Measurements from ENCODE around the gene HNRNPUL1. TPM values are rescaled to one million over a fixed set of nuclear protein-coding genes. Genes with fewer than 3 reads are reported as not detected.
"Not testable (repeated sequence)": the region's sequence is repeated elsewhere in the genome, so short reads cannot be mapped to it uniquely, and the experiment has no call there.

The HNRNPUL1 gene
- total RNA-seq, 2 experiments from 2014 or later = 301 to 333 TPM

- POLR2A ChIA-PET = interaction anchor here (0.8 to 1.5 kb wide), 3 partner anchors 22 to 123 kb away, joined by 3 to 12 read pairs (median 3); partner anchors contain the start of gene HNRNPUL1
- ATAC-seq (ENCODE audit: low read depth) = peak; percentile 62
- Mint-ChIP-seq H3K9me3 (no peaks in the 10 kb centered on the region), H3K4me1 (peaks cover 17% of the 10 kb centered on the region), H3K27me3 (peaks cover 19% of the 10 kb centered on the region), H3K36me3 (no peaks in the 10 kb centered on the region), H3K27ac (peak overlapping the region; percentile 84), H3K4me3 (peak overlapping the region; percentile 90)
- peak; percentile 60 for DNase-seq
Observed at GRCh38 chr19:41226053-41226873, 37.9 kb upstream of the HNRNPUL1 start.

DNA sequence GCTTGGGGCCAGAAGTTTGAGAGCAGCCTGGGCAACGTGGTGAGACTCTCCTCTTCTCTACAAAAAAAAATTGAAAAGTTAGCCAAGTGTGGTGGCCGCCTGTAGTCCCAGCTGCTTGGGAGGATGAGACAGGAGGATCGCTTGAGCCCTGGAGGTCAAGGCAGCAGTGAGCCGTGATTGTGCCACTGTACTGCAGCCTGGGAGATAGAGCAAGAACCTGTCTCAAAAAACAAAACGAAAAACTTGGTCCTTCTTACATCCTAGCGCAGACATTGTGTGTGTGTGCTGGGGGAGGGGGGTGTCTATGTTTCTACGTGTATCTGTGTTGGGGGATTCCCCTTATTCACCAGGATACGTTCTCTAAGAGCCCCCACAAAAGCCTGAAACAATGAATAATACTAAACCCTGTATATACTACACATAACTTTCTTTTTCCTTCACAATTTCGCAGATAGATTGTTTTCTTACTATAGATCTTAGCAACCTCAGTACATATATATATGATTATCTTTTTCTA lies 37.2 kb upstream of the HNRNPUL1 start:
- Mint-ChIP-seq H3K4me3 (peak overlapping the region; percentile 90), H3K27ac (peak overlapping the region; percentile 84), H3K27me3 (peaks cover 19% of the 10 kb centered on the region), H3K9me3 (no peaks in the 10 kb centered on the region), H3K4me1 (peaks cover 17% of the 10 kb centered on the region), H3K36me3 (no peaks in the 10 kb centered on the region)
- ATAC-seq (ENCODE audit: low read depth) (no peak), DNase-seq (no peak)
- POLR2A ChIA-PET = interaction anchor here (0.8 to 1.5 kb wide), 3 partner anchors 22 to 122 kb away, joined by 3 to 12 read pairs (median 3); partner anchors contain the start of gene HNRNPUL1

- DNase-seq = no peak
- POLR2A ChIA-PET = interaction anchor here (1.0 kb wide), 1 partner anchor 34 kb away, joined by 4 read pairs; no protein-coding TSS in a partner anchor
- Mint-ChIP-seq H3K4me1 (peaks cover 17% of the 10 kb centered on the region), H3K27ac (no peak overlapping the region), H3K9me3 (no peaks in the 10 kb centered on the region), H3K36me3 (no peaks in the 10 kb centered on the region), H3K4me3 (no peak overlapping the region), H3K27me3 (peaks cover 10% of the 10 kb centered on the region)
- ATAC-seq (ENCODE audit: low read depth) = no peak
Observed at GRCh38 chr19:41228486-41228885, 35.7 kb upstream of the HNRNPUL1 start.

DNA sequence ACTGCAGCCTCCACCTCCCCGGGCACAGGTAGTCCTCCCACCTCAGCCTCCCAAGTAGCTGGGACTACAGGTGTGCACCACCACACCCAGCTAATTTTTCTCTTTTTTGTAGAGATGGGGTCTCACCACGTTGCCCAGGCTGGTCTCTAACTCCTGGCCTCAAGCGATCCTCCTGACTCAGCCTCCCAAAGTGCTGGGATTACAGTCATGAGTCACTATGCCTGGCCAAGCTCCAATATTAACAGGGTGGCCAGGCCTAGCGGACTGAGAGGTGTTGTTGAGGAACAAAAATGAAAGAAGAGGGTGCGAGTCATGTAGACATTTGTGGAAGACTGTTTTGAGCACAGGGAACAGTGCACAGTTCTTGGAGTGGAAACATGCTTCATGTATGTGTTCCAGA lies 34.8 kb upstream of the HNRNPUL1 start:
- H3K9me3 Mint-ChIP-seq, H3K4me3 Mint-ChIP-seq: not testable (repeated sequence)
- POLR2A ChIA-PET = interaction anchor here (1.0 kb wide), 1 partner anchor 33 kb away, joined by 4 read pairs; no protein-coding TSS in a partner anchor

DNA sequence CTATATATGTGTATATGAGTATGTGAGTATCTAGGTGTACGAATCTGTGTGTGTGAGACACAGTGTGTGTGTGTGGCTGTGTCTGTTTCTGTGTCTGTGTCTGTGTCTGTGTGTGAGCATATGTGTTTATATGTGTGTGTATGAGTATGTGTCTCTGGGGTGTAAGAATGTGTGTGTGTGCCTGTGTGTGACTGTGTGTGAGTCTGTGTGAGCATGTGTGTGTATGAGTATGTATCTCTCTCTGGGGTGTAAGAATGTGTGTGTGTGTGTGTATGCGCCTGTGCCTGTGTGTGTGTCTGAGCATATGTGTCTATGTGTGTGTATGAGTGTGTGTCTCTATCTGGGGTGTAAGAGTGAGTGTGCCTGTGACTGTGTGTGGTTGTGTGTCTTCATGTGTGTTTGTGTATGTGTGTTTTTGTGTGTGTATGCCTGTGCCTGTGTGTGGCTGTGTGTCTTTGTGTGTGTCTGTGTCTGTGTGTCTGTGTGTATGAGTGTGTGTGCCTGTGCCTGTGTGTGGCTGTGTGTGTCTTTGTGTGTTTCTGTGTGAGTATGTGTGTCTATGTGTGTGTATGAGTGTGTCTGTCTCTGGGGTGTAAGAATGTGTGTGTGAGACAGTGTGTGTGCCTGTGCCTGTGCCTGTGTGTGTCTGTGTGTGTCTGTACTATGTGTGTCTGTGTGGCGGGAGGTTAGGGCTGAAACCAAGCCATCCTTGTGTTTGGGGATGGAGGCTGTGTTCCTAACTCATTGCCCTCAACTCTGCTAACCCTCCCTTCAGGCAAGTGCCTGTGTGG lies 33.9 kb upstream of the HNRNPUL1 start:
- Mint-ChIP-seq H3K9me3 (no peaks in the 10 kb centered on the region), H3K4me3 (no peak overlapping the region), H3K27ac (no peak overlapping the region), H3K27me3 (peaks cover 5% of the 10 kb centered on the region), H3K36me3 (no peaks in the 10 kb centered on the region), H3K4me1 (peaks cover 15% of the 10 kb centered on the region)
- POLR2A ChIA-PET = interaction anchor here (0.9 kb wide), 1 partner anchor 73 kb away, joined by 3 read pairs; no protein-coding TSS in a partner anchor
- no peak for DNase-seq
- ATAC-seq (ENCODE audit: low read depth) = no peak

More for the DNA sequence above, 34.8 kb upstream of the HNRNPUL1 start:
- ATAC-seq (ENCODE audit: low read depth); DNase-seq; H3K36me3 Mint-ChIP-seq; H3K27ac Mint-ChIP-seq; H3K27me3 Mint-ChIP-seq: not testable (repeated sequence)
- H3K4me1 Mint-ChIP-seq = peaks cover 15% of the 10 kb centered on the region

DNA sequence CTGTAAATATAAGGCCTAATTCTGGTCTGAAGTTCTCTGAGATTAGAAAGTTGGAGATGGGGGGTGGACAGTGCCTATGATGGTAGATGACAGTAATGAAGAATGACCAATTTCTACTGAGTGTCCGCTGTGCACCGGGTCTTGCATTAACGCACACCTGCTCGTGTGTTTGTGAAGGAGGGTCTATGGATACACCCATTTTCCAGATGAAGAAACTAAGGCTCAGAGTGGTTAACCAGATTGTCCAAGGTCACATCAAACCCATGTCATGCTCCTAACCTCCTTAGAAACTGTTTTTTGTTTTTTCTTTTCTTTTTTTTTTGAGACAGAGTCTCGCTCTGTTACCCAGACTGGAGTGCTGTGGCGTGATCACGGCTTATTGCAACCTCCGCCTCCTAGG lies 31.5 kb upstream of the HNRNPUL1 start:
- Mint-ChIP-seq H3K4me3 (no peak overlapping the region), H3K27ac (no peak overlapping the region), H3K9me3 (no peaks in the 10 kb centered on the region), H3K36me3 (no peaks in the 10 kb centered on the region), H3K27me3 (no peaks in the 10 kb centered on the region), H3K4me1 (peaks cover 2% of the 10 kb centered on the region)
- no peak for DNase-seq
- POLR2A ChIA-PET = no interaction called here
- ATAC-seq (ENCODE audit: low read depth) = no peak

GRCh38 chr19:41233748-41234240 lies 30.4 kb upstream of the HNRNPUL1 start:
- no peak for ATAC-seq (ENCODE audit: low read depth)
- no peak overlapping the region for H3K4me3 Mint-ChIP-seq
- H3K27me3 Mint-ChIP-seq = no peaks in the 10 kb centered on the region
- POLR2A ChIA-PET = no interaction called here
- no peaks in the 10 kb centered on the region for H3K36me3 Mint-ChIP-seq
- H3K4me1 Mint-ChIP-seq = no peaks in the 10 kb centered on the region
- H3K27ac Mint-ChIP-seq = no peak overlapping the region
- H3K9me3 Mint-ChIP-seq = no peaks in the 10 kb centered on the region
- no peak for DNase-seq

GRCh38 chr19:41234512-41235168 lies 29.5 kb upstream of the HNRNPUL1 start:
- H3K9me3 Mint-ChIP-seq = no peaks in the 10 kb centered on the region
- POLR2A ChIA-PET = no interaction called here
- H3K36me3 Mint-ChIP-seq = no peaks in the 10 kb centered on the region
- no peak overlapping the region for H3K27ac Mint-ChIP-seq
- H3K4me3 Mint-ChIP-seq = no peak overlapping the region
- H3K27me3 Mint-ChIP-seq = no peaks in the 10 kb centered on the region
- no peak for DNase-seq
- no peak for ATAC-seq (ENCODE audit: low read depth)
- no peaks in the 10 kb centered on the region for H3K4me1 Mint-ChIP-seq

- H3K4me1 Mint-ChIP-seq = no peaks in the 10 kb centered on the region
- ATAC-seq (ENCODE audit: low read depth) (no peak), DNase-seq (no peak)
- H3K36me3 Mint-ChIP-seq = no peaks in the 10 kb centered on the region
- no peaks in the 10 kb centered on the region for H3K9me3 Mint-ChIP-seq
- no peak overlapping the region for H3K4me3 Mint-ChIP-seq
- H3K27ac Mint-ChIP-seq = no peak overlapping the region
- POLR2A ChIA-PET = no interaction called here
- no peaks in the 10 kb centered on the region for H3K27me3 Mint-ChIP-seq
Observed at GRCh38 chr19:41235480-41235879, 28.7 kb upstream of the HNRNPUL1 start.

DNA sequence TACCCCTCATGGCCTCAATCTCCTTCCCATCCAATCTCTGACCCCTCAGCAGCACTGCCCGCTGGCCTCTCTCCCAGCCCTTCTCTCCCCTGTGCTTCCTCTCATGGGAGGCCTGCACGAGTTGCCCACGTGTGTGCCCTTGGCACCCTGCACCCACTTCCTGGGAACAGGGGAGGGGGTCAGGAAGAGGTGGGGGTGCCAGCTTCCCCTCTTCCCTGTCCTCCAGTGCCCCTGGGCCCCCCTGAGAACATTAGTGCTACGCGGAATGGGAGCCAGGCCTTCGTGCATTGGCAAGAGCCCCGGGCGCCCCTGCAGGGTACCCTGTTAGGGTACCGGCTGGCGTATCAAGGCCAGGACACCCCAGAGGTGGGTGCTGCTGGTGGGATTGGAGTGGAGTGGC lies 25.9 kb upstream of the HNRNPUL1 start:
- H3K27me3 Mint-ChIP-seq = no peaks in the 10 kb centered on the region
- POLR2A ChIA-PET = no interaction called here
- H3K4me1 Mint-ChIP-seq = no peaks in the 10 kb centered on the region
- H3K36me3 Mint-ChIP-seq = no peaks in the 10 kb centered on the region
- no peak for ATAC-seq (ENCODE audit: low read depth)
- H3K4me3 Mint-ChIP-seq = no peak overlapping the region
- no peaks in the 10 kb centered on the region for H3K9me3 Mint-ChIP-seq
- no peak overlapping the region for H3K27ac Mint-ChIP-seq
- no peak for DNase-seq

DNA sequence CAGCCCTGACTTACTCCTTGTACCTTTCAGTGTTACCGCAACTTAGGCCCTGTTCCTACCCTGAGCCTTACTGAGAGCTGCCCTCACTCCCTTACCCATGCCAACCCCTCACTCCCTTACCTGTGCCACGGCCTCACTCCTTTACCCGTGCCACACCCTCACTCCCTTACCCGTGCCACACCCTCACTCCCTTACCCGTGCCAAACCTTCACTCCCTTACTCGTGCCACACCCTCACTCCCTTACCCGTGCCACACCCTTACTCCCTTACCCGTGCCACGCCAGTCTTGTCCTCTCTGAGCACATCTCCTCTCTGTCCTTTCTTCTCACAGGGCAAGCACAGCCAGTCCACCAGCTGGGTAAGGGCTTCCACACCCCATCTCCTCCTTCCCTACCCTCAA lies 24.8 kb upstream of the HNRNPUL1 start:
- Mint-ChIP-seq H3K27ac (no peak overlapping the region), H3K9me3 (no peaks in the 10 kb centered on the region), H3K4me1 (no peaks in the 10 kb centered on the region), H3K27me3 (no peaks in the 10 kb centered on the region), H3K36me3 (no peaks in the 10 kb centered on the region), H3K4me3 (no peak overlapping the region)
- ATAC-seq (ENCODE audit: low read depth) = no peak
- no peak for DNase-seq
- POLR2A ChIA-PET = no interaction called here

DNA sequence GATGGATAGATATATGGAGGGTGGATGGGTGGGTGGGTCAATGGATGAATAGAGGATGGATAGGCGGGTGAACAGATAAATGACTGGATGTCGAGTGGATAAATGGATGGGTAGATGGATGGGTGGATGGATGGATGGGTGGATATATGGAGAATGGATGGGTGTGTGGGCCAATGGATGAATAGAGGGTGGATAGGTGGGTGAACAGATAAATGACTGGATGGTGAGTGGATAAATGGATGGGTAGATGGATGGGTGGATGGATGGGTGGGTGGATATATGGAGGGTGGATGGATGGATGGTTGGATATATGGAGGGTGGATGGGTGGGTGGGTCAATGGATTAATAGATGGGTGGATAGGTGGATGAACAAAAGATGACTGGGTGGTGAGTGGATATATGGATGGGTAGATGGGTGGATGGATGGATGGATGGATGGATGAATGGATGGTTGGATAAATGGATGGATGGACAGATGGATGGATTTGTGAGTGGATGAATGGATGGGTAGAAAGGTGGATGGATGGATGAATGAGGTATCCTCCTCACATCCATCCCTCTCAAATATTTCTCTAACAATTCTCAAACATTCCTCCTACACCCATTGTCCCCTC lies 24.1 kb upstream of the HNRNPUL1 start:
- Mint-ChIP-seq H3K27ac (no peak overlapping the region), H3K36me3 (no peaks in the 10 kb centered on the region), H3K27me3 (no peaks in the 10 kb centered on the region), H3K9me3 (no peaks in the 10 kb centered on the region), H3K4me1 (no peaks in the 10 kb centered on the region), H3K4me3 (no peak overlapping the region)
- POLR2A ChIA-PET = no interaction called here
- DNase-seq = no peak
- ATAC-seq (ENCODE audit: low read depth) = no peak

All from activated naive CD8-positive, alpha-beta T cell treated with anti-CD3 and anti-CD28 coated beads, Interleukin-2, amount 10 ng/mL, durations not matched to agents 7 days and 5 days (primary cell).